GM19467 (cell line): ENCODE measurements around the gene ANKMY2.

Source experiments
- ATAC-seq: cut with Tn5 transposase; IDR thresholded peaks from one replicate; pipeline ENCODE4 v1.9.1; 2021; ENCODE audit warnings: mild to moderate bottlenecking, moderate library complexity; ENCODE audit not compliant: unreplicated experiment

The ANKMY2 gene

GRCh38 chr7:16583834-16584233, 61.7 kb downstream of the ANKMY2 start:
- ATAC-seq = no peak

- no peak for ATAC-seq
These were observed 64.3 kb downstream of the ANKMY2 start for GRCh38 chr7:16581286-16581685.

DNA sequence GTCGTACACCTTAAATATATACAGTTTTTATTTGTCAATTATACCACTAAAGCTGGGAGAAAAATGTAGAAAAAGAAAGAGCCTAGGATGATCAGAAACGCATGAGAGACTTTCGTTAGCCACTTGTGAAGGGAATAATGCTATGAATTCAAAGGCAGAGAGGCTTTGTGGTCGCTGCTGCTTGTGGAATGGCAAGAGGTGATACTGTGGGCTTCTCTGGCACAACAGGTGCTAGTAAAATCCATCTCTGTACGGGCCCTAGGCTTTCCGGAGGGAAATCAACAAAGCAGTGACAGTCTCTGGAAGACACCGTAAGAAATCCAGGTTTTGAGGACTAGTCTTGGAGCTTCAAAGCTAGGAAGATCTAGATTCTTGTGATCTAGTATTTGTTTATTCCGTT, 66.3 kb downstream of the ANKMY2 start:
- no peak for ATAC-seq

GRCh38 chr7:16571941-16572340, 73.6 kb downstream of the ANKMY2 start:
- no peak for ATAC-seq

- peak; percentile 60 for ATAC-seq
These were observed 80.6 kb downstream of the ANKMY2 start for GRCh38 chr7:16564909-16565426.

- peak; percentile 31 for ATAC-seq
These were observed 81.6 kb downstream of the ANKMY2 start for GRCh38 chr7:16564023-16564380.

DNA sequence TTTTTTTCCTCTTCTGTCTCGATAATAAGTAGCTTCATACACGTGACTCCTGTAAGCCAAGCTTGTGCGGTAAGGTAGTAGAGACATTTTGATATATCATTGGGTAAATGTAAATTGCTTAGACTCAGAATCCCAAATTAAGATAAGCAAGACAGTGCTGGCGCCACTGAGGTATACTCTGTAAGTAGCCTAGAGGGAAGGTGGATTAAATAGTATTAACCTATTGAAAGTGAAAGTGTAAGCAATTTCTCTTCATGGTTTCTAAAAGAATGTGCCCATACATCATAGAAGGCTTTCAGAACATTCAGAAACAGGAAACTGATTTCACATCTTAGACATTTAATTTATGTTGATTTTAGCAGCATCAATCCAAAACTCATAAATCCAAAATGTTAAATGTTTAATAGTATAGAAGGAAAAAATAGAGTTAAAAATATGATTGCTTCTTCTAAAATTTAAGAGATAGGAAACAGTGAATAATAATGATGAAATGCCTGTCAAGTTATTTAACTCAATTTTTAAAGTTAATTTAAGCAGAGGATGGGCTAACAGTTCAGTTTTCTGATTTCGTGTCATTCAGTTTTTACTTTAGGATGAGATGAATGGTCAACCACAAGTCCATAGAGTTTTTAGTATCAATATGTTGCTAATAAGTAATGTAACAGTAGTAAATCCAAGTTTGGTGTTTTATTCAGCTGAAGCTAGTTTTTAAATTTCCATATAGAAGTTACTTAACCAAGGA, 82.1 kb downstream of the ANKMY2 start:
- ATAC-seq = peak; percentile 80

- no peak for ATAC-seq
These were observed 82.9 kb downstream of the ANKMY2 start for GRCh38 chr7:16562456-16563220.

DNA sequence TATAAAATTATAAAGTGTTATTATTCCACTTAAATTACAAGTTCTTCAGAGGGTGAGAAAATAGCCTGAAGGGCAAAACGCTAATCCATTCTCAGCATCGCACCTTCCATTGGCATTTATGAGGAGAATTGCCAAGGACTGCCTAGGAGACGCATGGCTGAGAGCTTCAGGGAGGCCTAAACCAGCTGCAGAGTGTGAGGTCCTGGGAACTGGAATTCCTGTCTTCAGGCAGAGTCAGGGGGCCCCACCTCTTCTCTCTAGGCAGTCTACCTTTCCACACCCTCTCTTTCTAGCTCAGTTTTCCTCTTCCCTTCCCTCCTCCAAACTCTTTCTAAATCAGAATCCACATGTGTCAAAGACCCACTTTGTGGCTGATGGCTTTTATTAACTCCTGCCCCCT, 83.6 kb downstream of the ANKMY2 start:
- ATAC-seq = no peak

GRCh38 chr7:16559497-16560179, 85.9 kb downstream of the ANKMY2 start:
- ATAC-seq = no peak

DNA sequence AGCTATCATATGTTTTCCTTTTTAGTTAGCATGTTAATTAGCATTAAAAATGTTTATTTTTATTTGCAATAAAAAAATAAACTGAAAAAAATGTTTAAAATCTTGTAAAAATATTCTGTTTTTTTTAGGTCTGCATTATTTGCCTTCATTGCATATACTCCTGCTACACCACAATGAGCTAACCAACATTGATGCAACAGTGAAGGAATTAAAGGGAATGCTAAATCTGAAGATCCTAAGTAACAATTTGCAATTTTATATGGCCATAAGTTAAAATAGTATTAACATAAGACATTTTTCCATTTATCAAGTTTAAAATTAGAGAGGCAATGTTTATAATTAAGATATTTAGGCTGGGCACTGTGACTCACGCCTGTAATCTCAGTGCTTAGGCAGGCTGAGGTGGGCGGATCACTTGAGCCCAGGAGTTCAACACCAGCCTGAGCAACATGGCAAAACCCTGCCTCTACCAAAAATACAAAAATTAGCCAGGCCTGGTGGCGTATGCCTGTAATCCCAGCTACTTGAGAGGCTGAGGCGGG, 86.7 kb downstream of the ANKMY2 start:
- ATAC-seq = no peak

DNA sequence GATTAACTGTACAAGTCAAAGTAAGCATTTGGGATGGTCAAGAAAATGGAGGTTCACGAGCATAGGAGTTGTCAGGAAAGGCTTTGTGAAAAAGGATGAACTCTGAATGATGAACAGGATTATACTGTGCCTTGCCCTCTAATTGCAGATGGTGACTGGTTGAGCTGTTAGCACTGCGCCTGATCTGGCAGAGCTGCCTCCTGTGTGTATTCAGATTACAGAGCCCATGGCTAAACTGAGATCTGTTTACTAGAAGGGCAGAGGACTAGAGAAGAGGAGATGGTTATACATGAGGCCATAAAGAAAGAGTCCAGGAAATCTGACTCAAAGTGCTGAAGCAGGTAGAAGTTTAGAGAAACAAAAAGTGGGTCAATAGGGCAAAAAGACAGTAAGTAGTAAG, 89.2 kb downstream of the ANKMY2 start:
- no peak for ATAC-seq

DNA sequence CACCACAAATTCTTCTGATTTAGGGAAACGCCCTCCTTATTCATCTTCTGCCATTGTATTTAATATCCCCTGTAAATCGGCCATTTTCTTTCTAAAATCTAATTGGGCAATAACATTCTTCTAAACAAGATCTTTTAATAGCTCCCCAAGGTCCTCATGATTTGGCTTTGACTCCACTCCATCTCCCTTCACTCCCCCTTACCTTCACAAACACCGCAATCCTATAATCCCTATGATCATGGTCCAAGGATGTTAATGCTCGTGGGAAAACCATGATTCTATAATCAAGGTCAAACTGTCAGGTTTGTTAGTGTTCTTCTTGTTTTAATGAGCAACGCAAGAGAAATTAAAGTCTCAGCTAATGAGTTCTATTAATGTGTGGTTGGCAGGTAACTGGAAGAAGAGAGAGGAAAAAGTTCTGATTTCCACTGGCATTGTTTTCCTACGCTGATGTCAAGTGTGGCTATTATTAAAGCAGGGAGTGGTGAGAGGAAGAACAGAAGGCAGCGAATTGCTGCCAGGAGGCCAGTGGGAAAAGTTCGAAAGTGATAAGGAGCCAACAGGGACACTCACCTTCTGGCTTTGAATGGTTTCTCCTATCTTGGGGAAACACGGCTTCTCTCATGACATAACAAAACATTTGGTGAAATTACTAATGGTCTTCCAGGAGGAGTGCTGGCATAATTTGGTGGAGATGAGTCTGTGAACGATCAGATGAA, 90.9 kb downstream of the ANKMY2 start:
- no peak for ATAC-seq

GRCh38 chr7:16550671-16551070, 94.9 kb downstream of the ANKMY2 start:
- ATAC-seq = no peak
